B cell (primary cell): ENCODE measurements around the gene SMU1. TPM values are rescaled to one million over a fixed set of nuclear protein-coding genes. Genes with fewer than 3 reads are reported as not detected.

Experiments used
- ATAC-seq: fragments of 200-7000 bp; cut with Tn5 transposase; one replicate; pipeline ENCODE4 v1.10.0; 2021; ENCODE audit warnings: low read depth, mild to moderate bottlenecking, moderate number of reproducible peaks, moderate library complexity
- CTCF ChIA-PET: fragments of 350-600 bp; sonication (Branson Sonifier 250); formaldehyde crosslinking; loops from one replicate; lab custom pipeline; 2021; ENCODE audit warnings: antibody characterized with exemption, inconsistent platforms; lab: Charles Lee
- POLR2A ChIA-PET: fragments of 350-600 bp; sonication (Branson Sonifier 250); formaldehyde crosslinking; loops from one replicate; lab custom pipeline; 2021; ENCODE audit warnings: antibody characterized with exemption; lab: Charles Lee
- DNase-seq: peaks from one replicate; pipeline ENCODE4 v3.0.0; 2013
- H2AFZ ChIP-seq: 2 replicates; pipeline ENCODE4 v1.6.1; 2012; ENCODE audit warnings: mild to moderate bottlenecking, low read depth, low read length; ENCODE audit not compliant: insufficient read depth, poor library complexity, severe bottlenecking
- H3K27ac ChIP-seq, 2 donors: 1 replicate in 1 of 2; 2 replicates in 1 of 2; pipeline ENCODE4 v1.5.1; 2012 to 2013; ENCODE audit warnings: low read length in 2 of 2, mild to moderate bottlenecking in 2 of 2, moderate library complexity in 1 of 2
- H3K27me3 ChIP-seq, 4 experiments: fragments of 200-600 bp in 1 of 4; sonication (generic) in 1 of 4; replicated peaks in 1 of 4; 1 replicate in 2 of 4; 2 replicates in 2 of 4; pipeline versions ENCODE4 v1.6.1 to v1.7.0; 2013 to 2016; ENCODE audit warnings: low read length in 3 of 4, mild to moderate bottlenecking in 2 of 4, mixed read lengths in 1 of 4, moderate library complexity in 1 of 4; ENCODE audit not compliant: insufficient read depth in 4 of 4, control insufficient read depth in 3 of 4; ENCODE audit errors: control extremely low read depth in 1 of 4
- H3K36me3 ChIP-seq, 2 experiments: replicated peaks in 1 of 2; 1 replicate in 1 of 2; 2 replicates in 1 of 2; pipeline versions ENCODE4 v1.6.1 to v1.7.1; 2013; ENCODE audit warnings: low read length in 1 of 2; ENCODE audit not compliant: insufficient read depth in 2 of 2, control insufficient read depth in 1 of 2; ENCODE audit errors: control extremely low read depth in 1 of 2, extremely low read depth in 1 of 2
- H3K4me1 ChIP-seq, 2 donors: fragments of 200-600 bp in 1 of 2; sonication (generic) in 1 of 2; 1 replicate in 1 of 2; 2 replicates in 1 of 2; pipeline versions ENCODE4 v1.5.1 to v1.6.1; 2013 to 2017; ENCODE audit warnings: low read length in 2 of 2; ENCODE audit not compliant: control insufficient read depth in 2 of 2, insufficient read depth in 2 of 2
- H3K4me2 ChIP-seq: replicated peaks from 2 replicates; pipeline ENCODE3; 2012; ENCODE audit warnings: mild to moderate bottlenecking, low read depth, low read length; ENCODE audit not compliant: poor library complexity, severe bottlenecking
- H3K4me3 ChIP-seq, 5 experiments: fragments of 200-600 bp in 1 of 5; sonication (generic) in 1 of 5; 1 replicate in 3 of 5; 2 replicates in 2 of 5; pipeline versions ENCODE4 v1.5.1 to v1.7.0; 2011 to 2016; ENCODE audit warnings: low read length in 4 of 5, mild to moderate bottlenecking in 4 of 5, low read depth in 2 of 5, control low read depth in 1 of 5, moderate library complexity in 1 of 5; ENCODE audit not compliant: insufficient read depth in 1 of 5; ENCODE audit errors: control extremely low read depth in 1 of 5, extremely low read depth in 1 of 5
- H3K79me2 ChIP-seq: fragments of 200-600 bp; sonication (generic); one replicate; pipeline ENCODE4 v1.6.0; 2016; ENCODE audit warnings: low read length; ENCODE audit not compliant: control insufficient read depth, insufficient read depth
- H3K9ac ChIP-seq: fragments of 200-600 bp; sonication (generic); 2 replicates; pipeline ENCODE4 v1.6.1; 2017; ENCODE audit warnings: mild to moderate bottlenecking, low read length, moderate library complexity
- H3K9me3 ChIP-seq, 3 donors: one replicate each; pipeline versions ENCODE4 v1.6.1 to v1.7.1; 2013; ENCODE audit warnings: low read length in 2 of 3; ENCODE audit not compliant: control insufficient read depth in 2 of 3, insufficient read depth in 1 of 3; ENCODE audit errors: control extremely low read depth in 1 of 3
- H4K20me1 ChIP-seq: 2 replicates; pipeline ENCODE4 v1.6.0; 2012; ENCODE audit warnings: mild to moderate bottlenecking, low read length; ENCODE audit not compliant: insufficient read depth, control insufficient read depth, poor library complexity, severe bottlenecking
- H3K27ac Mint-ChIP-seq: one replicate; pipeline ENCODE4 v1.8.0; 2021; ENCODE audit warnings: mixed read lengths
- H3K27me3 Mint-ChIP-seq: one replicate; pipeline ENCODE4 v1.8.0; 2021; ENCODE audit warnings: mixed read lengths
- H3K4me1 Mint-ChIP-seq: one replicate; pipeline ENCODE4 v1.8.0; 2021; ENCODE audit warnings: mixed read lengths
- H3K4me3 Mint-ChIP-seq: one replicate; pipeline ENCODE4 v1.8.0; 2021; ENCODE audit warnings: mixed read lengths
- H3K9me3 Mint-ChIP-seq: one replicate; pipeline ENCODE4 v1.8.0; 2022; ENCODE audit warnings: mixed read lengths; ENCODE audit not compliant: insufficient read depth
- EZH2 ChIP-seq: IDR thresholded peaks from 2 replicates; pipeline ENCODE4 v1.6.1; 2012; ENCODE audit warnings: borderline replicate concordance, low read depth, mild to moderate bottlenecking, moderate library complexity, low read length; ENCODE audit not compliant: insufficient read depth, poor library complexity, severe bottlenecking
- WGBS: methylation state at CpG from one replicate; pipeline ENCODE4 v1.1.5; 2013; ENCODE audit warnings: missing lambda C conversion rate; ENCODE audit not compliant: insufficient coverage; 5-methylcytosine and 5-hydroxymethylcytosine counted together
- intact Hi-C: fragments of 100-400 bp; cut with micrococcal nuclease; formaldehyde crosslinking; loops from one replicate; pipeline ENCODE4 v1.10.0; 2022
- polyA plus RNA-seq: library from polyadenylated mRNA; depleted of rRNA; stranded (reverse); fragments of >200 nt; gene quantifications from 2 replicates; pipeline ENCODE4 v1.2.3, GENCODE V29; 2012
- total RNA-seq, 2 donors: library from RNA; stranded (reverse); fragments of 120-200 nt in 1 of 2; gene quantifications; 1 replicate in 1 of 2; 2 replicates in 1 of 2; pipeline versions ENCODE4 v1.2.3 to v1.2.4, GENCODE V29; 2013 to 2022
- TF ChIP-seq, protein P1 (sequence below): fragments of 200-600 bp; IDR thresholded peaks from one replicate; pipeline ENCODE4 v1.8.0; 2022; ENCODE audit warnings: antibody characterized with exemption, mild to moderate bottlenecking

SMU1 gene
- total and polyA plus RNA-seq, 2 donors (not counting 1 experiment from before 2014, with no cell fraction given) = 6.2 to 26.3 TPM

DNA sequence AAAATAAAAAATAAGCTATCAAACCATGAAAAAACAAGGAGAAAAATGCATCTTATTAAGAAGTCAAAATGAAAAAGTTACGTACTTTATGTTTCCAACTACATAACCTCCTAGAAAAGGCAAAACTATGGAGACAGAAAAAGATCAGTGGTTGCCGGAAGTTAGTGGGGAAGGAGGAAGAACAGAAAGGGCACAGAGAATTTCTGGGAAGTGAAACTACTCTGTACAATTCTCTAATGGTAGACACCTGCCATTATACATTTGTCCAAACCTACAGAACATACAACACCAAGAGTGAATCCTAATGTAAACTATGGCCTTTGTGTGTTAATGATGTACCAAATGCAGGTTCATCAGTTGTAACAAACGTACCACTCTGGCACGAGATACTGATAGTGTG lies 25.3 kb downstream of the SMU1 start:
- intact Hi-C loops = no loop called here
- no CpG with 5 or more reads among the region's 4 CpGs for WGBS
- no peak overlapping the region for H3K9ac ChIP-seq
- peak overlapping the region in 1 of 2 donors; percentile 25 for H3K27ac ChIP-seq
- CTCF ChIA-PET = no interaction called here
- H3K36me3 ChIP-seq = peaks cover 22 to 60% of the 10 kb centered on the region in 2 experiments
- ATAC-seq (no peak), DNase-seq (peak; percentile 48)
- POLR2A ChIA-PET = no interaction called here
- no peak for TF ChIP-seq EZH2
- TF ChIP-seq, protein P1, sequence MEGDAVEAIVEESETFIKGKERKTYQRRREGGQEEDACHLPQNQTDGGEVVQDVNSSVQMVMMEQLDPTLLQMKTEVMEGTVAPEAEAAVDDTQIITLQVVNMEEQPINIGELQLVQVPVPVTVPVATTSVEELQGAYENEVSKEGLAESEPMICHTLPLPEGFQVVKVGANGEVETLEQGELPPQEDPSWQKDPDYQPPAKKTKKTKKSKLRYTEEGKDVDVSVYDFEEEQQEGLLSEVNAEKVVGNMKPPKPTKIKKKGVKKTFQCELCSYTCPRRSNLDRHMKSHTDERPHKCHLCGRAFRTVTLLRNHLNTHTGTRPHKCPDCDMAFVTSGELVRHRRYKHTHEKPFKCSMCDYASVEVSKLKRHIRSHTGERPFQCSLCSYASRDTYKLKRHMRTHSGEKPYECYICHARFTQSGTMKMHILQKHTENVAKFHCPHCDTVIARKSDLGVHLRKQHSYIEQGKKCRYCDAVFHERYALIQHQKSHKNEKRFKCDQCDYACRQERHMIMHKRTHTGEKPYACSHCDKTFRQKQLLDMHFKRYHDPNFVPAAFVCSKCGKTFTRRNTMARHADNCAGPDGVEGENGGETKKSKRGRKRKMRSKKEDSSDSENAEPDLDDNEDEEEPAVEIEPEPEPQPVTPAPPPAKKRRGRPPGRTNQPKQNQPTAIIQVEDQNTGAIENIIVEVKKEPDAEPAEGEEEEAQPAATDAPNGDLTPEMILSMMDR = no peak
- H3K9me3 ChIP-seq = peaks cover 0 to 9% (median 0%) of the 10 kb centered on the region in 3 donors
- Mint-ChIP-seq H3K4me1 (peaks cover 11% of the 10 kb centered on the region), H3K9me3 (no peaks in the 10 kb centered on the region), H3K27ac (peak overlapping the region; percentile 64), H3K4me3 (no peak overlapping the region), H3K27me3 (no peaks in the 10 kb centered on the region)
- H3K27me3 ChIP-seq = no peaks in the 10 kb centered on the region
- no peak overlapping the region for H3K4me2 ChIP-seq
- no peak overlapping the region for H2AFZ ChIP-seq
- H3K4me3 ChIP-seq = no peak overlapping the region
- H4K20me1 ChIP-seq = no peaks in the 10 kb centered on the region
- H3K79me2 ChIP-seq = peaks cover 7% of the 10 kb centered on the region
- peaks cover 4 to 5% of the 10 kb centered on the region in 2 donors for H3K4me1 ChIP-seq

DNA sequence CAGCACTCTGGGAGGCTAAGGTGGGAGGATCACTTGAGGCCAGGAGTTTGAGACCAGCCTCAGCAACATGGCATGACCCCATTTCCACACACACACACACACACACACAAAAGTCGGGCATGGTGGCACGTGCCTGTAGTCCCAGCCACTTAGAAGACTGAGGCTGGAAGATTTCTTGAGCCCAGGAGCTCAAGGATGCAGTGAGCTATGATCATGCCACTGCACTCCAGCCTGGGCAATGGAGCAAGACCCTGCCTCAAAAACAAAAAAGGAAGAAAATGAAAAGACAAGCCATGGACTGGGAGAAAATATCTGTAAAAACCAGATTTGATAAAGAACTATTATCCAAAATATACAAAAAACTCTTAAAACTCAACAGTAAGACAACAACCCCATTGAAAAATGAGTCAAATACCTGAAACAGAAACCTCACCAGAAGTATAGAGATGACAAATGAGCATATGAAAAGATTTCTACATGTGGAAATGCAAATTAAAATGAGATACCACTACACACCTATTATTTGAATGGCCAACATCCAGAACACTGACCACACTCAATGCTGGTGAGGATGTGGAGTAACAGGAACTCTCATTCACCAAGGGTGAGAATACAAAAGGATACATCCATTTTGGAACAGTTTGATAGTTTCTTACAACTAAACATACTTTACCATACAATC lies 26.7 kb downstream of the SMU1 start:
- intact Hi-C loops = no loop called here
- Histone ChIP-seq H4K20me1 (no peaks in the 10 kb centered on the region), H3K79me2 (peaks cover 7% of the 10 kb centered on the region), H3K9ac (no peak overlapping the region), H3K36me3 (peaks cover 15 to 53% of the 10 kb centered on the region in 2 experiments), H3K9me3 (peaks cover 0 to 9% (median 0%) of the 10 kb centered on the region in 3 donors), H3K4me2 (no peak overlapping the region), H3K4me1 (peaks cover 4 to 5% of the 10 kb centered on the region in 2 donors), H3K4me3 (no peak overlapping the region), H3K27ac (no peak overlapping the region), H3K27me3 (no peaks in the 10 kb centered on the region), H2AFZ (no peak overlapping the region)
- Mint-ChIP-seq H3K27me3 (no peaks in the 10 kb centered on the region), H3K9me3 (no peaks in the 10 kb centered on the region), H3K4me1 (peaks cover 14% of the 10 kb centered on the region), H3K27ac (no peak overlapping the region), H3K4me3 (no peak overlapping the region)
- no peak for DNase-seq
- ChIA-PET CTCF (no interaction called here), POLR2A (interaction anchor here (0.6 kb wide), 1 partner anchor 22 kb away, joined by 3 read pairs; no protein-coding TSS in a partner anchor)
- TF ChIP-seq EZH2 = no peak
- TF ChIP-seq, protein P1 = no peak
- 95% methylated on average over 2 of the region's 2 CpGs for WGBS
- no peak for ATAC-seq
